PC-9 (cell line): ENCODE data around the gene MSH5. TPM values are rescaled to one million over a fixed set of nuclear protein-coding genes. Genes with fewer than 3 reads are reported as not detected.

Experiments used
- BruUV-seq: library from RNA; stranded (reverse); fragments of 400-500 nt; replicated peaks from 2 replicates; lab custom pipeline; 2021; lab: Mats Ljungman, UMichigan
- CTCF ChIA-PET: fragments of 300-600 bp; sonication (Branson Sonifier 250); formaldehyde crosslinking; loops from one replicate; lab custom pipeline; 2022; ENCODE audit warnings: antibody characterized with exemption; lab: Charles Lee
- POLR2A ChIA-PET: fragments of 300-600 bp; sonication (Branson Sonifier 250); formaldehyde crosslinking; loops from one replicate; lab custom pipeline; 2022; ENCODE audit warnings: antibody characterized with exemption; ENCODE audit not compliant: unreplicated experiment; lab: Charles Lee
- DNase-seq, 2 experiments: peaks; one replicate each; pipeline versions ENCODE4 v3.0.0 to v3.0.0-alpha.2; 2015 to 2022; ENCODE audit warnings: mixed read lengths in 1 of 2
- H2AFZ ChIP-seq: fragments of 200-600 bp; sonication (generic); 2 replicates; pipeline ENCODE4 v1.8.1; 2017; ENCODE audit warnings: antibody characterized with exemption
- H3F3A ChIP-seq: fragments of 200-600 bp; sonication (generic); 2 replicates; pipeline ENCODE4 v1.8.1; 2017; ENCODE audit warnings: antibody characterized with exemption, mild to moderate bottlenecking, low read depth; ENCODE audit not compliant: insufficient read depth
- H3K27ac ChIP-seq: fragments of 200-600 bp; sonication (generic); 2 replicates; pipeline ENCODE4 v1.6.1; 2016; ENCODE audit warnings: mixed run types
- H3K27me3 ChIP-seq: fragments of 200-600 bp; sonication (generic); 2 replicates; pipeline ENCODE4 v1.6.1; 2016; ENCODE audit warnings: low read depth, mixed run types; ENCODE audit not compliant: insufficient read depth
- H3K36me3 ChIP-seq: fragments of 200-600 bp; sonication (generic); 2 replicates; pipeline ENCODE4 v1.6.1; 2016; ENCODE audit warnings: low read depth, mixed run types
- H3K4me1 ChIP-seq: fragments of 200-600 bp; sonication (generic); replicated peaks from 2 replicates; pipeline ENCODE4 v1.6.1; 2016; ENCODE audit warnings: mixed run types; ENCODE audit not compliant: insufficient read depth
- H3K4me2 ChIP-seq: fragments of 200-600 bp; sonication (generic); 2 replicates; pipeline ENCODE4 v1.6.1; 2017; ENCODE audit warnings: mixed run types
- H3K4me3 ChIP-seq: fragments of 200-600 bp; sonication (generic); 2 replicates; pipeline ENCODE4 v1.6.1; 2016; ENCODE audit warnings: mixed run types
- H3K79me2 ChIP-seq: fragments of 200-600 bp; sonication (generic); 2 replicates; pipeline ENCODE4 v1.6.1; 2017; ENCODE audit warnings: low read depth, mixed run types
- H3K9me2 ChIP-seq: fragments of 200-600 bp; sonication (generic); 2 replicates; pipeline ENCODE4 v1.8.1; 2017; ENCODE audit warnings: mild to moderate bottlenecking; ENCODE audit not compliant: insufficient read depth
- H3K9me3 ChIP-seq: fragments of 200-600 bp; sonication (generic); 2 replicates; pipeline ENCODE4 v1.8.1; 2016; ENCODE audit warnings: low read depth; ENCODE audit not compliant: insufficient read depth
- H4K20me1 ChIP-seq: fragments of 200-600 bp; sonication (generic); 2 replicates; pipeline ENCODE4 v1.8.1; 2017; ENCODE audit not compliant: insufficient read depth
- CTCF ChIP-seq: fragments of 200-600 bp; sonication (generic); conservative IDR thresholded peaks from 2 replicates; pipeline ENCODE4 v1.6.1; 2017; ENCODE audit warnings: mixed run types, antibody characterized with exemption, mild to moderate bottlenecking, moderate library complexity
- EZH2 ChIP-seq: fragments of 200-600 bp; sonication (generic); IDR thresholded peaks from 2 replicates; pipeline ENCODE4 v1.8.0; 2017; ENCODE audit warnings: antibody characterized with exemption, low read depth
- intact Hi-C: fragments of 100-400 bp; cut with micrococcal nuclease; formaldehyde crosslinking; loops from one replicate; pipeline ENCODE4 v1.10.0; 2022; ENCODE audit not compliant: unreplicated experiment
- total RNA-seq: library from RNA; stranded (reverse); gene quantifications from 2 replicates; pipeline ENCODE4 v1.2.3, GENCODE V29; 2021

The MSH5 gene
- total RNA-seq, 1 experiment from 2014 or later = 50.0 TPM

GRCh38 chr6:31717499-31718222, 22.1 kb upstream of the MSH5 start:
- no peak for TF ChIP-seq EZH2
- TF ChIP-seq CTCF = no peak
- Histone ChIP-seq H2AFZ (no peak overlapping the region), H3K27me3 (no peaks in the 10 kb centered on the region), H3K9me3 (no peaks in the 10 kb centered on the region), H3K4me1 (peaks cover 42% of the 10 kb centered on the region), H3K9me2 (no peaks in the 10 kb centered on the region), H3K4me2 (peak overlapping the region; percentile 59), H3K27ac (no peak overlapping the region), H3F3A (peaks cover 27% of the 10 kb centered on the region; the same call in 1 of the 2 replicates), H3K79me2 (no peaks in the 10 kb centered on the region), H3K36me3 (no peaks in the 10 kb centered on the region), H4K20me1 (no peaks in the 10 kb centered on the region), H3K4me3 (no peak overlapping the region)
- DNase-seq = no peak
- intact Hi-C loops = no loop called here
- ChIA-PET CTCF (no interaction called here), POLR2A (no interaction called here)
- BruUV-seq = no TSS peak

- H3K4me2 ChIP-seq = peak overlapping the region; percentile 59
- no peak overlapping the region for H2AFZ ChIP-seq
- H3K4me1 ChIP-seq = peaks cover 42% of the 10 kb centered on the region
- intact Hi-C loops = no loop called here
- ChIA-PET POLR2A (no interaction called here), CTCF (interaction anchor here (0.5 kb wide), 1 partner anchor 53 kb away, joined by 14 read pairs; no protein-coding TSS in a partner anchor)
- no peak overlapping the region for H3K4me3 ChIP-seq
- H3K9me3 ChIP-seq = no peaks in the 10 kb centered on the region
- peak; percentile 77 to 91 for DNase-seq
- H3K9me2 ChIP-seq = no peaks in the 10 kb centered on the region
- H3K79me2 ChIP-seq = no peaks in the 10 kb centered on the region
- H3K27me3 ChIP-seq = no peaks in the 10 kb centered on the region
- H3F3A ChIP-seq = peaks cover 27% of the 10 kb centered on the region; the same call in 1 of the 2 replicates
- no peaks in the 10 kb centered on the region for H4K20me1 ChIP-seq
- TF ChIP-seq EZH2 = no peak
- no peak for TF ChIP-seq CTCF
- no peak overlapping the region; the same call in 1 of the 2 replicates for H3K27ac ChIP-seq
- BruUV-seq = no TSS peak
- no peaks in the 10 kb centered on the region for H3K36me3 ChIP-seq
Measured at GRCh38 chr6:31718265-31718664, 21.5 kb upstream of the MSH5 start.

- peak overlapping the region; percentile 59 for H3K4me2 ChIP-seq
- POLR2A ChIA-PET = interaction anchor here (0.6 kb wide), 1 partner anchor 118 kb away, joined by 4 read pairs; no protein-coding TSS in a partner anchor
- H3K79me2 ChIP-seq = no peaks in the 10 kb centered on the region
- H3K4me1 ChIP-seq = peaks cover 42% of the 10 kb centered on the region
- H3K27ac ChIP-seq = no peak overlapping the region; the same call in 1 of the 2 replicates
- peaks cover 27% of the 10 kb centered on the region; the same call in 1 of the 2 replicates for H3F3A ChIP-seq
- no peaks in the 10 kb centered on the region for H4K20me1 ChIP-seq
- intact Hi-C loops = no loop called here
- H3K4me3 ChIP-seq = no peak overlapping the region
- no peaks in the 10 kb centered on the region for H3K36me3 ChIP-seq
- no peaks in the 10 kb centered on the region for H3K9me3 ChIP-seq
- CTCF ChIA-PET = interaction anchor here (0.6 kb wide), 1 partner anchor 535 kb away, joined by 5 read pairs; no protein-coding TSS in a partner anchor
- H3K27me3 ChIP-seq = no peaks in the 10 kb centered on the region
- no peak overlapping the region for H2AFZ ChIP-seq
- no peak for DNase-seq
- H3K9me2 ChIP-seq = no peaks in the 10 kb centered on the region
- no TSS peak for BruUV-seq
- TF ChIP-seq CTCF (no peak), EZH2 (no peak)
Measured at GRCh38 chr6:31719001-31719400, 20.8 kb upstream of the MSH5 start.
